GM19099 (cell line): Measurements from ENCODE around the gene RIPOR3.

Source experiments
- POLR2A ChIP-seq: IDR thresholded peaks from 3 replicates; pipeline ENCODE4 v1.6.1; 2011; ENCODE audit warnings: low read depth; ENCODE audit not compliant: insufficient read length; ENCODE audit errors: extremely low read depth

RIPOR3 gene

GRCh38 chr20:50699688-50700087 is 8.3 kb upstream of the RIPOR3 start:
- no peak for TF ChIP-seq POLR2A

DNA sequence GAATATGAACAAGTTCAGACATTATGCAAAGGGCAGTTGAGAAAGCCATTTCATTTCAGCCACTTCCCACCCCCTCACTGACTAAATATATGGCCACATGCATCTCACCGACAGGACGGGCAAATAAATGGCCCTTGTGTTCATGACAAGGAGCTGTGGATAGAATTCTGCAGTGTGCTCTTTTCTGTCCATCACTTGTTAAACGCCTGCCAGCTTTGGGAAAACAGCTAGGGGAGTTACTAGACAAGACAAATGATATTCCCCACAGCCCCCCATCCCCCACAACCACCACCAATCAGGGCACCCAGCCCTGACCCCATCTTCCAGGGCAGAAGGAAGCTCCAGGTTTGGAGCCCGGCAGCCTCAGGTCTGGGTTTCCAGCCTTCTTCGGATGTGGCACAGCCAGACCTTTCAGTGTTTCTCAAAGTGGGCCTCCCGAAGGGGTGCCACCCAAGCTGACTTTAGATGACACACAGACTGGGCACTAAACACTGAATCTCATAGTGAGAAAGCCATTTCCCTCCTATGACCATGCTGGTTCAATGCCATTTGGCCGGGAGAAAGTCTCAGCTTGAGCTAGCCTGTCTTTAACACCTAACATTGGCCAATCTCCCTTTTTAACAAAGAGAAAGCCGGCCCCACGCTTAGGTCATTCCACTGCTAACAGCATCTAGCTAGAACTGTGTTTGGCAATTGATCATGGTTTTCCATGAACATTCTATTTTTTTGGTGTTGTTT is 4.0 kb upstream of the RIPOR3 start:
- no peak for TF ChIP-seq POLR2A

- TF ChIP-seq POLR2A, result no peak
Measured at GRCh38 chr20:50694379-50695134, 3.2 kb upstream of the RIPOR3 start.

- no peak for TF ChIP-seq POLR2A
Measured at GRCh38 chr20:50693001-50693400, 1.7 kb upstream of the RIPOR3 start.

GRCh38 chr20:50692552-50692933 is 1.2 kb upstream of the RIPOR3 start:
- TF ChIP-seq POLR2A, result no peak

- TF ChIP-seq POLR2A, result no peak
Measured at GRCh38 chr20:50691573-50692551, 520 bp upstream of the RIPOR3 start.

GRCh38 chr20:50689864-50690649 is 1.3 kb downstream of the RIPOR3 start:
- TF ChIP-seq POLR2A, result no peak

GRCh38 chr20:50688256-50688975 is 2.9 kb downstream of the RIPOR3 start:
- no peak for TF ChIP-seq POLR2A

DNA sequence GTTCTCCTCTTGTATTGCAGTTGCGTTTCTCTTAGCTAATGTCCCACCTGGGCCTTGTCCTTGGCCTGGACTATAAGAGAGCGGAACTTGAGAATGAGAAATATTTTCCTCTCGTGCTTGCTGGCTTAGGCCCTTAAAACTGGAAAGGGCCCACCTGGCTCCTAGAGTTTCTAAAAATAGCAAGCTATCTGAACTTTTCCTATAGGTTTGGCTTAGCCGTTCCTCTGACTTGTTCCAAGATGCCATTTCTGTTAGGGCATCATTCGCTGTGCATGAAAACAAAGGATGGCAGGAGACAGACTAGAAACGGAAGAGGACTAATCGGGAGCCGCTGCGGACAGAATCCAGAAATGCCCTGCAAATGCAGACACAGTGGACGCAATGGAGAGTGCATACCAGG is 4.5 kb downstream of the RIPOR3 start:
- TF ChIP-seq POLR2A, result no peak

DNA sequence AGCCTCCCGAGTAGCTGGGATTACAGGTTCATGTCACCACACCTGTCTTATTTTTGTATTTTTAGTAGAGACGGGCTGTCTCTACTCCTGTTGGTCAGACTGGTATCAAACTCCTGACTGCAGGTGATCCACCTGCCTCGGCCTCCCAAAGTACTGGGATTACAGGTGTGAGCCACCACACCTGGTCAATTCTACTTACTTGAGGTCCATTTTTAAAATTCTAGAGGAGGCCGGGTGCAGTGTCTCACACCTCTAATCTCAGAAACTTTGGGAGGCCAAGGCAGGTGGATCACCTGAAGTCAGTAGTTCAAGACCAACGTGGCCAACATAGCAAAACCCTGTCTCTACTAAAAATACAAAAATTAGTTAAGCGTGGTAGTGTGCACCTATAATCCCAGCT is 7.8 kb downstream of the RIPOR3 start:
- no peak for TF ChIP-seq POLR2A

DNA sequence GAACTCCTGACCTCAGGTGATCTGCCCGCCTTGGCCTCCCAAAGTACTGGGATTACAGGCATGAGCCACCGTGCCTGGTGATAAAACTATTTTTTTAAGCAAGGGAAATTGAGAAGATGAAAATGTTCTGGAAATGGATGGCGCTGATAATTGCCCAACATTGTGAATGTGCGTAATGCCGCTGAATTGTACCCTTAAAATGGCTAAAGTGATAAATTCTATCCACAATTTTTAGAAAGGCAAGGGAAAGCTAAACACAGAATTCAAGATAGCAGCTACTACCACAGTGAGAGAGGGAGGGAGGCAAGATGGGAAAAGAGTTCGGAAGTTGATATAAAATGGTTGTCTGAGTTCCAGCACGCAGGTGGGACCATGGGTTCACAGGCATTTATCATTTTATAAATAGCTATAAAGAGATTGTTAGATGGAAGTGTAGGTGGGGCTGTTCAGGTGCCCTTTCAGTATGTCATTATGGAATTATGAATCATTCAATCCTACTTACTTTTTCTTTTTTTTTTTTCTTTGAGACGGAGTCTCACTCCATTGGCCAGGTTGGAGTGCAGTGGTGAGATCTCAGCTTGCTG is 8.3 kb downstream of the RIPOR3 start:
- TF ChIP-seq POLR2A, result no peak

DNA sequence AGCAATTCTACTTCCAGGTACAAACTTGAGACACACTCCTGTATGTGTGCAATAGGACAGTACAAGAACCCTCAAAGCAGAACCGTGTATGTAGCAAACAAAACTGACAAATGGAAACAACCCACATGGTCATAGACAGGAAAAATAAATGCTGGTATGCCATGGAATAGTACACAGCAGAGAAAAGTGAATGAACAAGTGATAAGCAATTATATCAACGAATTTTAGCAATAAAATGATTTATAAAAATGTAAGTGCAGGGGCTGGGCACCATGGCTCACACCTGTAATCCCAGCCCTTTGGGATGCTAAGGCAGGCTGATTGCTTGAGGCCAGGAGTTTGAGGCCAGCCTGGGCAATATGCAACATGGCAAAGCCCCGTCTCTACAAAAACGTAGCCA is 9.3 kb downstream of the RIPOR3 start:
- TF ChIP-seq POLR2A, result no peak

DNA sequence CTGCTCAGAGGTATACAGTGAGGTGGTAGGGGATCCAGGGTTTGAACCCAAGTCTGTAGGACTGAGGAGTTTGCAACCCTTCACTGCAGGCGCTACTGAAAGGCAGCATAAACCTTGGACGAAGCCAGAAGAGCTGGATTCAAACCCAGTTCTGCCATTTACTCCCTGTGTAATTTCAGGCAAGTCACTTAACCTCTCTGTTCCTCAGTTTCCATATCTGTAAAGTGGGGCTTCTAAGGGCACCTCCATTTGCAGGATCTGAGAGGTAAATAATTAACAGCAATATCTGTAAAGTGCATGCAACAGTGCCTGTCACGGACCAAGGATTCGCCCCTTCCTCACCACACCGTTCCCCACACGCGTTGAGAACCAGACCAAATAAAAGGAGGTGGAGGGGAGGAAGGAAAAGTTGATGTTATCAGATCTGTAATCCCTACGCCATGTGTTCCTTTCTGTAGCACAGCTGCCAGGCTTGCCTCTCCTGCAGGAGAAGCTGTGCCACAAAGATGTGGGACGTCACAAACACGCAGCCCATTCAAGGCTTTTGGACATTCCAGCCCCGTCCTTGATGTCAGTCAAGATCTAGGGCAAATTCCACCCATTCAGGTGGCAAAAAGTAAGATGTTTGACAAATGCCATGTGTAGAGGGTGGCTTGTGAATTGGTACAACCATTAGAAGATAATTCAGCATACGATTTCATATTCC is 9.8 kb downstream of the RIPOR3 start:
- no peak for TF ChIP-seq POLR2A
